GOT3 (cell line): ENCODE results near the gene FAM171A1.
"Not testable (repeated sequence)": the region's sequence is repeated elsewhere in the genome, so short reads cannot be mapped to it uniquely, and the experiment has no call there.

Experiments used
- DNase-seq: peaks from one replicate; lab custom pipeline; 2025; ENCODE audit warnings: mixed read lengths; lab: John Stamatoyannopoulos, UW

FAM171A1 gene

DNA sequence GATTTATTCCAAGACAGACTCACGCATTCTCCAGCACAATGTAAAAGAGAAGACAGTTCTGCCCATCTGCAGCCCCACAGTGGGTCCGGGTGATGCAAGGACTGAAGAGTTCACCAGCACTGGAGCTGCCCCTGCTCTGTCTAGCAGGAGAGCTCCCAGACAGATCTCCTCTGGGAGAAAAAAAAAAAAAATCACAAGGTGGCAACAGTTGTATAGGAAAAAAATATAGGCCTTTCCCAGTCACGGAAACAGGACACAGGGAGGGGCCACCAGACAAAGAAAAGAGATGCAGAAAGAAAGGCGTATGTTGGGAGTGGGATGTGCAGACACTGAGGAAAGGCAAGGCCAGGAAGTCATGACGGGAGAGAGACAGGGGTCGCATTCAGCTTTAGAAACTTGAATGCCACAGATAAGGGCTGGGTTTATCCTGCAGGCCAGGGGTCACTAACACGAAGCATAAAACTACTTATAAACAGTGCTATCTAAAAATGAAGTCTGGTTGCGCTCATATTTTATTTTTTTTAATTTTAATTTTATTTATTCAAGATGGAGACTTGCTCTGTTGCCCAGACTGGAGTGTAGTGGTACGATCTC, 54.1 kb downstream of the FAM171A1 start:
- no peak for DNase-seq

GRCh38 chr10:15316145-15316544, 54.9 kb downstream of the FAM171A1 start:
- no peak for DNase-seq

DNA sequence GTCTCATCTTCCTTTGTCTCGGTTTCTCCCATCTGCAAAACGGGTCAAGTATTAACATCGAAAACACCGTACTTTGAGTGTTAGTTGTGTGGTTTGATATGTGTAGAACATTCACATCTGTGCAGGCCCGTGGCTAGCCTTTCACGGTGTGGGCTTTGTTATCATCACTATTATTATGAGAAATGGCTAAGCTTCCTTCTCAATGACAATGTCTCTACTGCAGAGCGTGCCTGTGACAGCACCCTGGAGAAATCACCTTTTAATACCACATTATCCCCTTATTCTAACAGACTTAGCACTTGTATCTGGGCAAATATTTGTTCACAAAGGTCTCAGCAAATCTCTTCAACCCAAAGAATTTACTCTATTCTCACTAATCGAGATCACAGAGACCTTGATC, 55.8 kb downstream of the FAM171A1 start:
- DNase-seq, result no peak

DNA sequence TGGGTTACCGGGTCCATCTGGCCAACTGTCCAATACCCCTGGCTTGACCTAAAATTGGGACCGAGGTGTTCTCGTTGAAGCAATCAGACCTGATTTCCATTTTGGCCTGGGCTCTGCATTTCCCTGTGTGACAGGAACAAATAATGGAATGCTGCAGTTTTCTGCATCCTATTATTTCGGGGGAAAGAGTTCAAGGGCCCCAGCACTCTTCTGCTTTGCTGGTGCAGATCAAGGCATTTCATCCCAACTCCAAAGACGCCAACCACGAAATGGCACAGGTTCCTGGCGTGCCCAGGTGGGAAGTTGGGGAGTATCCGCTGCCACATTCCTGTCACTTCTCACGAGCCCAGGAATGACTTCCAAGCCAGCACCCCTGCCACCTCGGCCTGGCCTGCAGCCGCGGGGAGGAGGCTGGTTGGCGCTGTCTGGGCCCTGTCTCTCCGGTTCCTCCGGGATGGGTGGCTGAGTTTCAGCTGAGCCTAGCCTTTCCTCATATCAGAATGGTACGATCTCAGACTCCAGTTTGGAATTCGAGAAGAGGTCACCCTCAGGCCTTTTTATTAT, 56.5 kb downstream of the FAM171A1 start:
- DNase-seq, result no peak

DNA sequence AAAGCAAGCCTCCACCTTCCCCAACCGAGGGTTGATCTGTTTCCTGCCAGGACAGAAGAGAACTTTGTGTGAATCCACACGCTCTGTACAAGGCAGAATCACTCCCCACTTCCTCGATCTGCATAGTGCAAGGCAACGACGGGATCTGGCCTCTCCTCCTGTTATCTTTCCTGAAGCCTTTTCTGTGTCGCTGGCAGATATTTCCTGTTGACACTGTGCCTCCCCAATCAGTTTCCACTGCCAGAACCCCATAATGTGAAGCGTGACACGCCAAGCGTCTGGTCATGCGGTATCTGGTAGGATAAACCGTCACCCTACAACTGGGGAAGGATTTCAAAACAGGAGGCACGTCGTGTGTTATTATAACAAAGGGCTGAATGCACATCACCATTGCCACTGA, 57.2 kb downstream of the FAM171A1 start:
- DNase-seq, result no peak

DNA sequence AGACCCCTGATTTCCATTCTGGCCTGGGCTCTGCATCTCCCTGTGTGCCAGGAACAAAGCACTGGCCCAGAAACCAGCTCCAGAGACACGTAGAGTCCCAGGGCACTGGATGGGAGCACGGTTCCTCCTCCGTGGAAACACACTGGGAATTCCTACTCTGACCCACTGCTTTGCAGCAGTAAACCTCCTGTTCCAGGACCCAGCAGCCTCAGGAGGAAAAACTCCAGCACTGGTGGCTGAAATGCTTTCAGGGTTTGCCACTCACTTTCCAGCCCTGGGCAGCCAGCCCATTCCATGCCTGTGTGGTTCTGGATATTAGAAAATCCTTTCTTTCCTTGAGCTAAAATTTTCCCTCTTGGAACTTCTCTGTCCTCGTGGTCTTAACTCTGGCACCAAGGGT, 58.0 kb downstream of the FAM171A1 start:
- no peak for DNase-seq

- DNase-seq, result no peak
Measured at GRCh38 chr10:15311569-15312280, 59.4 kb downstream of the FAM171A1 start.

DNA sequence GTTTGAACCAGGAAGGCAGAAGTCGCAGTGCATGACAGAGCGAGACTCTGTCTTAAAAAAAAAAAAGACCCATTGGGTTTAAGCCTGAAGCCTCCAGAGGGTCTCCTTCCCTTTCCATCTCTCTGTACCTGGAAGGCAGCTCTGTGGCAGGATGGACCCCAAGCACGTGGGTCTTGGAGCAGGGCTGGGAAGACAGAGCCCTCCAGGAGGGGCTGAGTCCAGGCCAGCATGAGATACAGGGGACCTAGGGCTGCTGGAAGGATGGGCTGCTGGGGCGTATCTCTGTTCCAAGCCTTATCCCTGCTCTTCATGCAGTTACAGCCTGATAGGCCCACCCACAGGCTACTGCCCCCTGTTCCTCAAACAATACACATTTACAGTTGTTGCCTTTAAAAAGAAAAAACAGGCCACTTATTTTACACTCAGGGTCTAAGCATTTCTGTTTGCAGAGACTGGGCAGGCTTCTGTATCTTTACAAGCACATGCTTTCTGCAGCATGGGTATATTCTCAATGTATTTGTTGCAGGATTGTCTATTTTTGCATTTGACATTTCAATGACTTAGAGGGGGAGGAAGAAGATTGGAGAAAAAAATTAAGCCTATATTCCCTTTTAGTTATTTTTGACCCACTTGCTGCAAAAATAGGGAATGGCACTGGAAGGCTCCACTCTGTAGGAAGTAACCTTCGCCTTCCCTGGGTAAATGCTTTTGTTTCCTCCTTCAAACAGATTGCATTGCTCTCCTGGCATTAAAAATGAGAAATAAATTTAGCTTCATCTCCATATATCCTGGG, 60.1 kb downstream of the FAM171A1 start:
- DNase-seq, result no peak

GRCh38 chr10:15309221-15309620, 61.9 kb downstream of the FAM171A1 start:
- DNase-seq, result no peak

DNA sequence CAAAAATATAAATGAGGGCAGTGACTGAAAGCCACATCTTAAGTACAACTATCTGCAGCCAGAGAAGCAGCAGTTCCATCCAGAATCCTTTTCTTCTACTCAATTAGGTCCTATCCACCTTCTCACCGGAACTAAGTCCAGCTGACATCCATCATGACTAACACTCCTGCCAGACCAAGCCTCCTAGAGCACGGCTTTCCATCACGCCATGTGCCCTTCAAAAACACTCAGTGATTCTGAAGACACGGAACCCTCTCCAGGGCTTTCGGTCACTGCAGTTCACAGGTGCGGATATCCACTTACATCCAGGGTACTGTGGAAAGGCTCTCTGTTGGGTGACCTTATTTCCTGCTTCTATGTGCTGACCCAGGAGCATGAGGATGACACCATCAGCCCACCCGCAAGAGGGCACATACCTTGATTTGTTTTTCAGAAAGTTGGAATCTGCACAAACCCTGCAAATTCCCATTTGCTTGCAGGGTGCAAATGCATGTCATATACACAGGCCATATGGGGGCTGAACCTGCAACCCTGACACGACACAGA, 64.3 kb downstream of the FAM171A1 start:
- DNase-seq, result no peak

- DNase-seq, result no peak
Measured at GRCh38 chr10:15305634-15306033, 65.5 kb downstream of the FAM171A1 start.

DNA sequence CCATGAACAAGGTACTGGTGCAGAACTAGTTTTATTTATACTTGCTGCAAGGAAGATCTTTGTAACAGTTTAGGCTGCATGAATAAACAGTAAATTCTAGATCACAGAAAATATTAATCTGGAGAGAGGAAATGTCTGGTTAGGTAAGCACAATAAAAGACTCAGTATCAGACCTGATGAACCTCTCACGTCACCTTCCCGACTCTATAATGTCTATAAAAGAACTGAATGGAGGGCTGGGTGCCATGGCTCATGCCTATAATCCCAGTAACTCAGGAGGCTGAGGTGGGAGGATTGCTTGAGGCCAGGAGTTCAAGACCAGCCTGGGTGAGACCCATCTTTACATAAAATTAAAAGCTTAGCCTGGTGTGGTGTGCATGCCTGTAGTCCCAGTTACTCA, 65.9 kb downstream of the FAM171A1 start:
- no peak for DNase-seq

GRCh38 chr10:15302188-15302956, 68.7 kb downstream of the FAM171A1 start:
- not testable (repeated sequence) for DNase-seq

GRCh38 chr10:15300697-15301096, 70.4 kb downstream of the FAM171A1 start:
- DNase-seq, result no peak

GRCh38 chr10:15300145-15300544, 70.9 kb downstream of the FAM171A1 start:
- DNase-seq, result no peak

GRCh38 chr10:15296701-15297100, 74.4 kb downstream of the FAM171A1 start:
- no peak for DNase-seq

DNA sequence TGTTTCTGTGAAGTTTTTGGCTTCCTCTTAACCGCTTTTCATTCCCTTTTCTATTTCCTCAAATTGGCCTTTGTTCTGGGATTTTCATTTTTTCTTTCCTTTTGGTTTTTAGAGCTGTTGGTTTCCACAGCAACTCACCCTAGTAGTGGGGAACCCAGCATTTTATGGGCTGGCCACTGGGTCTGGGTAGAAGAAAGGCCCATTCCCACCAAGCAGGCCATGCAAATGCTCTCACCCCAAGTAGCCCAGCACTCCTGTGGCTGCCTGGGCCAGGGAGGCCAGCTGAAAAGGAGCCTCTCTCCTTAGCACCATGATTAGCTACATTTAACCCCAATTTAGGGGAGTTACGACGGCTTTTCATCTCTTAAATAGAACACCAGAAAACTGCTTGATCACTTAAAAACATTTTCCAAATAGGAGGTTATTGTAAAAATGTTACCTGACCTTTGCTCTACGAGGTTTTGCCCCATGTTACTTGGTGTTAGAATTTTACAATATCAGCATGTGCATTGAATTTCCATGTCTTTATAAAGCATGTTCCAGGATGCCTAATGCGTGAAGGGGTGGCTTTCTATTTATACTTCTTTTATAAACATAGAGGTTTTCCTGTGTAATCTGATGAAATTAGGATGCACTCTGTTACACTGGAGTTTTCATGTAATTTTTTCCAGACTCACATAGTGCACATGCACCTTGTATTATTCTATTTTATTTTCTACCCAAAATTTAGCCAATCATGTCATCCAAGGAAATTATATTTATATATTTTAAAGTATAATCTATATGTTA, 75.4 kb downstream of the FAM171A1 start:
- no peak for DNase-seq

DNA sequence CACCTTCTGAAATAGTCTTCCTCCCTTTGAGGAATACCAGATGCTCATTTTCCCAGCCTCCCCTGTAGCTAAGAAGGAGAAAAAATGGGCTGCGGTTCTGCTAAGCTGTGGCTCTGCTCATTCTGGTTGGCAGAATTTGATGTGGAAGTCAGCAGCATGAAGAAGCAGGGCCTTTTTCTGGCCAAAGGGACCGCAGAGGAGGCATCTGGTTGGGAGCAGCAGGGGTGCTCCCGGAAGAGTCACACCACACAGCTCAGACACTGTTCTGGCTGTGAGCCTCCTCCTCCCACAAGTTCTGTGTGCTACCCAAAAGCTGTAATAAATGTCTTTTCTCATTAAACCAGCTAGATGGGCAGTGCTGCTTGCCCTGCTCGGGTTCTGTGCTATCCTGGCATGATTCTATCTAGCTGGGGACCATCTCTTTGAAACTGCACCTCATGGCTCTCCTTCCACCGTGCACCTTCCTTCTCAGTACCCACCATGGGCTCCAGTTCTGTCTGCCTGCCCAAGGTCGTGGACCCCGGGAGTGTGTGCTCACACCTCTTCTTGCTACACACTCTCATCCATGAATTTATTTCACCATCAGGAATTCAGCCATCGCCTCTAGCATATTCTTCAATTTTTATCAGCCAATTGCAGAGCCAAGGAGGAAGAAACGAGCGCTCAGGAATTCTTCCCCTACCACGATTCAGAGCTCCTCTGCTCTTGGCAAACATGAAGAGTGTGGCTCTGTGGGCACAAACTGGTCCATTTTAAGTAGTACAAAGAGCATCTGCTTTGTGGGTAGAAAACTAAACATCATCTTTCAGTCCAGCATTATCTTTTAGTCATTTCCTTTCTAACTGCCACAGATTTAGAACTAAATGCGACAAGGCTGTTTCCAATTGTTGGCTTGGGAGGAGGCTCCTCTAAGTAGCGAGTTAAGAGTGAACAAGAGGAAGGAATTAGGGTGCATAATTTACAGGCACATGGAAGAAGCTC, 76.9 kb downstream of the FAM171A1 start:
- no peak for DNase-seq

- no peak for DNase-seq
Measured at GRCh38 chr10:15290671-15291070, 80.4 kb downstream of the FAM171A1 start.

GRCh38 chr10:15290150-15290549, 80.9 kb downstream of the FAM171A1 start:
- no peak for DNase-seq
